HUES6 (cell line): ENCODE data around the gene PTPN4.

Experiments used
- H3K27ac ChIP-seq: 2 replicates; pipeline ENCODE4 v1.7.0; 2013; ENCODE audit warnings: low read depth, mild to moderate bottlenecking, low read length, inconsistent platforms
- H3K27me3 ChIP-seq: 2 replicates; pipeline ENCODE4 v1.6.1; 2013; ENCODE audit warnings: low read length; ENCODE audit not compliant: control insufficient read depth, insufficient read depth
- H3K36me3 ChIP-seq: 2 replicates; pipeline ENCODE4 v1.6.1; 2013; ENCODE audit warnings: low read length; ENCODE audit not compliant: control insufficient read depth, insufficient read depth
- H3K4me1 ChIP-seq: 2 replicates; pipeline ENCODE4 v1.6.1; 2013; ENCODE audit warnings: low read length; ENCODE audit not compliant: control insufficient read depth, insufficient read depth
- H3K4me3 ChIP-seq: 2 replicates; pipeline ENCODE4 v1.5.1; 2013; ENCODE audit warnings: low read depth, low read length
- H3K9ac ChIP-seq: one replicate; pipeline ENCODE4 v1.6.1; 2013; ENCODE audit warnings: mild to moderate bottlenecking, low read length
- H3K9me3 ChIP-seq: 2 replicates; pipeline ENCODE4 v1.6.1; 2013; ENCODE audit warnings: low read depth, low read length; ENCODE audit not compliant: control insufficient read depth, insufficient read depth

PTPN4 gene

GRCh38 chr2:119856469-119856901, 96.8 kb downstream of the PTPN4 start:
- no peaks in the 10 kb centered on the region for H3K4me1 ChIP-seq
- H3K9ac ChIP-seq, result no peak overlapping the region
- no peaks in the 10 kb centered on the region for H3K27me3 ChIP-seq
- H3K9me3 ChIP-seq, result peaks cover 18% of the 10 kb centered on the region
- H3K27ac ChIP-seq, result no peak overlapping the region
- H3K36me3 ChIP-seq, result 0 out of 2 replicates have a peak, but pooled peaks cover 2% of the 10 kb centered on the region
- no peak overlapping the region for H3K4me3 ChIP-seq

GRCh38 chr2:119857742-119858141, 98.0 kb downstream of the PTPN4 start:
- Histone ChIP-seq H3K9ac (no peak overlapping the region), H3K4me1 (no peaks in the 10 kb centered on the region), H3K36me3 (no peaks in the 10 kb centered on the region), H3K4me3 (no peak overlapping the region), H3K27ac (no peak overlapping the region), H3K9me3 (peaks cover 5% of the 10 kb centered on the region), H3K27me3 (no peaks in the 10 kb centered on the region)

DNA sequence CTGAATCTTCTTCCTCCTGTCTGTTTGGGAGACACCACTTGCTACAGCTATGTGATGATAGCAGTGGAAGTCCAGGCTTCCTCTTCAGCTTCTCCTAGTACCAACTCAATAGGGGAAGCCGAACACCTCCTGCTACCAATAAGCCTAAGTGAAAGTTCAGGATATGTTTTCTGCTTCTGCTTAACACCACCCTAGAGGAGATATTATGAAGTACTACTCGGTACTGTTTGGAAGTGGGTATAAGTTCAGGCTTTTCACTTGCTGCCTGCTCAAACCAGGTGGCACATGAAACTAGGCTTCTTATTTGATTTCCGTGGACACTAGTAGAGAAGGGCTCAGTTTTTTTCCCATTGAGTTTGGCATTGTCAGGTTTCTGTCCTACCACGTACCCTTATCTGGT, 99.8 kb downstream of the PTPN4 start:
- H3K27ac ChIP-seq, result no peak overlapping the region
- H3K4me1 ChIP-seq, result 0 out of 2 replicates have a peak, but pooled peaks cover 6% of the 10 kb centered on the region
- H3K9ac ChIP-seq, result no peak overlapping the region
- H3K9me3 ChIP-seq, result no peaks in the 10 kb centered on the region; the same call in 1 of the 2 replicates
- H3K27me3 ChIP-seq, result no peaks in the 10 kb centered on the region
- no peak overlapping the region for H3K4me3 ChIP-seq
- no peaks in the 10 kb centered on the region for H3K36me3 ChIP-seq

GRCh38 chr2:119860924-119861323, 101.2 kb downstream of the PTPN4 start:
- H3K4me3 ChIP-seq, result no peak overlapping the region
- no peak overlapping the region for H3K9ac ChIP-seq
- no peaks in the 10 kb centered on the region for H3K9me3 ChIP-seq
- H3K27me3 ChIP-seq, result no peaks in the 10 kb centered on the region
- H3K36me3 ChIP-seq, result no peaks in the 10 kb centered on the region
- no peak overlapping the region for H3K27ac ChIP-seq
- 0 out of 2 replicates have a peak, but pooled peaks cover 6% of the 10 kb centered on the region for H3K4me1 ChIP-seq

- 0 out of 2 replicates have a peak, but pooled peaks cover 6% of the 10 kb centered on the region for H3K4me1 ChIP-seq
- H3K27me3 ChIP-seq, result no peaks in the 10 kb centered on the region
- no peak overlapping the region for H3K9ac ChIP-seq
- no peak overlapping the region for H3K4me3 ChIP-seq
- H3K36me3 ChIP-seq, result no peaks in the 10 kb centered on the region
- no peaks in the 10 kb centered on the region for H3K9me3 ChIP-seq
- no peak overlapping the region for H3K27ac ChIP-seq
Measured at GRCh38 chr2:119862127-119862889, 102.6 kb downstream of the PTPN4 start.

DNA sequence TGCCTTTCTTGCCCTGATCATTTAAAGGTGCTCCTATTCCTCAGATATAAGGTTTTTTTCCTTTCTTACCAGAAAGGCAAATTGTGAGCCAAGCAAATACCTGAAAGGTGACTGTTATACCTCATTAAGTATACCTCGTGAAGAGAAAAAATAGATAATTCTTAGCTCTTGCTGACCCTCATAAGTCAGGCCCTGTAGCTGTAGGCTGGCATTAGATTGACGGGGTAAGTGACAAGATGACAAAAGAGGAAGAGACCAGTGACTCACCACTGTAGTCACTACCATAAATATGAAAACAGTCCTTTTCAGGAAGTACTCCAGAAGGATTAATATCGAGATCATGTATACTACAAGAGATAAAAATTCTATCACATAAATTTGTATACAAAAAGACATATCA, 104.6 kb downstream of the PTPN4 start:
- Histone ChIP-seq H3K4me1 (0 out of 2 replicates have a peak, but pooled peaks cover 6% of the 10 kb centered on the region), H3K27me3 (no peaks in the 10 kb centered on the region), H3K27ac (no peak overlapping the region)

DNA sequence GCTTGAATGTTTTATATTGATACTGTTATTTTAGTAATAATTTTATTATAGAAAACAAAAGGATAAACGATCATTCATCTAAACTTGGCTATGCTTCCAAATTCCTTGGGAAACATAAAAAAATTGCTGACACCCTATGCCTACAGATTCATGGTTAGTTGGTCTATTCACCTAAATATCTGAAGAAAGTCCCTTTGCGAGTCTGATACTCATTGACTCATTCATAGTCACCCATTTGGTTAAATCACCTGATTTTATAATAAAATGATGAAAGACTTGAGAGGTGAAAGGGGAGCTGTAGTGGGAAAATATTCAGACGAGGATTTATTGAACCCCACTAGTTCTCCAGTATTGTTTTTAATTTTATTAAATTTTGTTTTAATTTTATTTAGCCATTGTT, 112.0 kb downstream of the PTPN4 start:
- no peak overlapping the region for H3K9ac ChIP-seq
- H3K27ac ChIP-seq, result no peak overlapping the region
- no peaks in the 10 kb centered on the region for H3K27me3 ChIP-seq
- peaks cover 9% of the 10 kb centered on the region; the same call in 1 of the 2 replicates for H3K9me3 ChIP-seq
- no peaks in the 10 kb centered on the region for H3K36me3 ChIP-seq
- no peak overlapping the region for H3K4me3 ChIP-seq
- no peaks in the 10 kb centered on the region for H3K4me1 ChIP-seq

More for the DNA sequence above, 104.6 kb downstream of the PTPN4 start:
- no peak overlapping the region for H3K4me3 ChIP-seq
- no peaks in the 10 kb centered on the region for H3K36me3 ChIP-seq
- H3K9me3 ChIP-seq, result peaks cover 9% of the 10 kb centered on the region; the same call in 1 of the 2 replicates
- H3K9ac ChIP-seq, result no peak overlapping the region

- Histone ChIP-seq H3K36me3 (no peaks in the 10 kb centered on the region), H3K4me1 (no peaks in the 10 kb centered on the region), H3K4me3 (no peak overlapping the region), H3K9me3 (peaks cover 4% of the 10 kb centered on the region; the same call in 1 of the 2 replicates), H3K27ac (no peak overlapping the region), H3K9ac (no peak overlapping the region), H3K27me3 (no peaks in the 10 kb centered on the region)
Measured at GRCh38 chr2:119873350-119874315, 113.9 kb downstream of the PTPN4 start.

GRCh38 chr2:119879502-119879901, 119.8 kb downstream of the PTPN4 start:
- H3K4me1 ChIP-seq, result no peaks in the 10 kb centered on the region
- H3K27me3 ChIP-seq, result no peaks in the 10 kb centered on the region
- no peak overlapping the region for H3K27ac ChIP-seq
- peaks cover 8% of the 10 kb centered on the region; the same call in 1 of the 2 replicates for H3K36me3 ChIP-seq
- no peak overlapping the region for H3K4me3 ChIP-seq
- H3K9ac ChIP-seq, result no peak overlapping the region
- no peaks in the 10 kb centered on the region for H3K9me3 ChIP-seq

DNA sequence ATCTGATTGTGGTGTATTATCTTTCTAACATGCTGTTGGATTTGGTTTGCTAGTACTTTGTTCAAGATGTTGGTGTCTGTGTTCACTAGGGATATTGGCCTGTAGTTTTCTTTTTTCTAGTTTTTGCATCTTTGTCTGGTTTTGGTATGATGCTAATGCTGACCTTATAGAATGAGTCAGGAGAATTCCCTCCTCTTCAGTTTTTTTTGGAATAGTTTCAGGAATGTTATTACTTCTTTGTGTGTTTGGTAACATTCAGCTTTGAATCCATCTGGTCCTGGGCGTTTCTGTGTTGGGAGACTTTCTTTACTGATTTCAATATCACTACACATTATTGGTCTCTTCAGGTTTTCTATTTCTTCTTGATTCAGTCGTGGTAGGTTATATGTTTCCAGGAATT, 129.0 kb downstream of the PTPN4 start:
- Histone ChIP-seq H3K36me3 (peaks cover 16% of the 10 kb centered on the region), H3K27me3 (no peaks in the 10 kb centered on the region), H3K9ac (no peak overlapping the region), H3K4me3 (no peak overlapping the region), H3K9me3 (peaks cover 6% of the 10 kb centered on the region; the same call in 1 of the 2 replicates), H3K4me1 (no peaks in the 10 kb centered on the region), H3K27ac (no peak overlapping the region)
